SK-N-SH (cell line): Measurements from ENCODE around the gene TMED3.

Source experiments
- FOXJ3 ChIP-seq: sonication (generic); formaldehyde crosslinking; IDR thresholded peaks from 2 replicates; pipeline ENCODE4 v1.5.1; 2020; ENCODE audit warnings: mild to moderate bottlenecking, missing genetic modification reagents
- GABPA ChIP-seq: IDR thresholded peaks from 2 replicates; pipeline ENCODE4 v1.4.0; 2012; ENCODE audit warnings: low read depth, mild to moderate bottlenecking
- JUND ChIP-seq: IDR thresholded peaks from 2 replicates; pipeline ENCODE4 v1.4.0; 2012
- SIN3A ChIP-seq: IDR thresholded peaks from 2 replicates; pipeline ENCODE4 v1.6.1; 2012; ENCODE audit warnings: low read depth, mild to moderate bottlenecking, low read length, moderate library complexity, borderline replicate concordance
- TAF1 ChIP-seq: IDR thresholded peaks from 2 replicates; pipeline ENCODE4 v1.6.1; 2012; ENCODE audit warnings: low read depth, mild to moderate bottlenecking, low read length, moderate library complexity, borderline replicate concordance
- TEAD4 ChIP-seq: IDR thresholded peaks from 2 replicates; pipeline ENCODE4 v1.4.0; 2012; ENCODE audit warnings: mild to moderate bottlenecking, borderline replicate concordance; ENCODE audit not compliant: insufficient read depth
- YY1 ChIP-seq: IDR thresholded peaks from 2 replicates; pipeline ENCODE4 v1.4.0; 2012; ENCODE audit warnings: low read depth, mild to moderate bottlenecking
- TF ChIP-seq, protein P1 (sequence below): fragments of 200-600 bp; sonication (generic); IDR thresholded peaks from 2 replicates; pipeline ENCODE4 v1.6.1; 2017; ENCODE audit warnings: antibody characterized with exemption, mild to moderate bottlenecking, moderate library complexity
- TF ChIP-seq, protein P2 (sequence below): IDR thresholded peaks from 2 replicates; pipeline ENCODE4 v1.4.0; 2012; ENCODE audit warnings: low read depth
- TF ChIP-seq, protein P3 (sequence below): fragments of 150-350 bp; IDR thresholded peaks from 2 replicates; pipeline ENCODE4 v1.6.1; 2017; ENCODE audit warnings: antibody characterized with exemption, low read length, low read depth, borderline replicate concordance
- TF ChIP-seq, protein P4 (sequence below): IDR thresholded peaks from 2 replicates; pipeline ENCODE4 v1.6.1; 2012; ENCODE audit warnings: mild to moderate bottlenecking, low read depth, low read length, moderate library complexity

DNA sequence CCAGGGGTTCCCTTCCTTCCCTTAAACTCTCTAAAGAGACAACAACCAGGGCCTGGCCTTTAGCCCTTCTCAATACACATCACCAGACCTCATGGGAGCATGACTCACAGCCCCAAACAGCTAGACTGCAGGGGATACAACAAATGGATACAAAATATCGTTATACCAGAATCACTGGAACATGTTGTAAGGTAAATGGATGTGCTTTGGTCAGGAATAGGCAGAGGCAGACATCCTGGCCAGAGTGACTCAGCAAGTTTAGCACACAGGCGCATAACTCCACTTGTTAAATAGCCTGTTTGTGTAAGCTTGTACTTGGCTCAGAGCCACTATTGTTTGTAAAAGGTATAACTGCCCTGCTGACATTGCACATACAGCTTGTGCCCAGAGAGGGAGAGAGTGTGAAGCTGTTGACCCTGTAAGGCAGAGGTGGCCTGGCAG, 18.3 kb downstream of the TMED3 start:
- TF ChIP-seq, protein P1, sequence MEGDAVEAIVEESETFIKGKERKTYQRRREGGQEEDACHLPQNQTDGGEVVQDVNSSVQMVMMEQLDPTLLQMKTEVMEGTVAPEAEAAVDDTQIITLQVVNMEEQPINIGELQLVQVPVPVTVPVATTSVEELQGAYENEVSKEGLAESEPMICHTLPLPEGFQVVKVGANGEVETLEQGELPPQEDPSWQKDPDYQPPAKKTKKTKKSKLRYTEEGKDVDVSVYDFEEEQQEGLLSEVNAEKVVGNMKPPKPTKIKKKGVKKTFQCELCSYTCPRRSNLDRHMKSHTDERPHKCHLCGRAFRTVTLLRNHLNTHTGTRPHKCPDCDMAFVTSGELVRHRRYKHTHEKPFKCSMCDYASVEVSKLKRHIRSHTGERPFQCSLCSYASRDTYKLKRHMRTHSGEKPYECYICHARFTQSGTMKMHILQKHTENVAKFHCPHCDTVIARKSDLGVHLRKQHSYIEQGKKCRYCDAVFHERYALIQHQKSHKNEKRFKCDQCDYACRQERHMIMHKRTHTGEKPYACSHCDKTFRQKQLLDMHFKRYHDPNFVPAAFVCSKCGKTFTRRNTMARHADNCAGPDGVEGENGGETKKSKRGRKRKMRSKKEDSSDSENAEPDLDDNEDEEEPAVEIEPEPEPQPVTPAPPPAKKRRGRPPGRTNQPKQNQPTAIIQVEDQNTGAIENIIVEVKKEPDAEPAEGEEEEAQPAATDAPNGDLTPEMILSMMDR = no peak
- TF ChIP-seq TAF1 (no peak), TEAD4 (no peak), YY1 (no peak), JUND (no peak), SIN3A (no peak), FOXJ3 (CRISPR knock-in tag) (no peak), GABPA (no peak)
- TF ChIP-seq, protein P2, sequence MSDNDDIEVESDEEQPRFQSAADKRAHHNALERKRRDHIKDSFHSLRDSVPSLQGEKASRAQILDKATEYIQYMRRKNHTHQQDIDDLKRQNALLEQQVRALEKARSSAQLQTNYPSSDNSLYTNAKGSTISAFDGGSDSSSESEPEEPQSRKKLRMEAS = no peak
- TF ChIP-seq, protein P3, sequence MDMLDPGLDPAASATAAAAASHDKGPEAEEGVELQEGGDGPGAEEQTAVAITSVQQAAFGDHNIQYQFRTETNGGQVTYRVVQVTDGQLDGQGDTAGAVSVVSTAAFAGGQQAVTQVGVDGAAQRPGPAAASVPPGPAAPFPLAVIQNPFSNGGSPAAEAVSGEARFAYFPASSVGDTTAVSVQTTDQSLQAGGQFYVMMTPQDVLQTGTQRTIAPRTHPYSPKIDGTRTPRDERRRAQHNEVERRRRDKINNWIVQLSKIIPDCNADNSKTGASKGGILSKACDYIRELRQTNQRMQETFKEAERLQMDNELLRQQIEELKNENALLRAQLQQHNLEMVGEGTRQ = no peak
- TF ChIP-seq, protein P4, sequence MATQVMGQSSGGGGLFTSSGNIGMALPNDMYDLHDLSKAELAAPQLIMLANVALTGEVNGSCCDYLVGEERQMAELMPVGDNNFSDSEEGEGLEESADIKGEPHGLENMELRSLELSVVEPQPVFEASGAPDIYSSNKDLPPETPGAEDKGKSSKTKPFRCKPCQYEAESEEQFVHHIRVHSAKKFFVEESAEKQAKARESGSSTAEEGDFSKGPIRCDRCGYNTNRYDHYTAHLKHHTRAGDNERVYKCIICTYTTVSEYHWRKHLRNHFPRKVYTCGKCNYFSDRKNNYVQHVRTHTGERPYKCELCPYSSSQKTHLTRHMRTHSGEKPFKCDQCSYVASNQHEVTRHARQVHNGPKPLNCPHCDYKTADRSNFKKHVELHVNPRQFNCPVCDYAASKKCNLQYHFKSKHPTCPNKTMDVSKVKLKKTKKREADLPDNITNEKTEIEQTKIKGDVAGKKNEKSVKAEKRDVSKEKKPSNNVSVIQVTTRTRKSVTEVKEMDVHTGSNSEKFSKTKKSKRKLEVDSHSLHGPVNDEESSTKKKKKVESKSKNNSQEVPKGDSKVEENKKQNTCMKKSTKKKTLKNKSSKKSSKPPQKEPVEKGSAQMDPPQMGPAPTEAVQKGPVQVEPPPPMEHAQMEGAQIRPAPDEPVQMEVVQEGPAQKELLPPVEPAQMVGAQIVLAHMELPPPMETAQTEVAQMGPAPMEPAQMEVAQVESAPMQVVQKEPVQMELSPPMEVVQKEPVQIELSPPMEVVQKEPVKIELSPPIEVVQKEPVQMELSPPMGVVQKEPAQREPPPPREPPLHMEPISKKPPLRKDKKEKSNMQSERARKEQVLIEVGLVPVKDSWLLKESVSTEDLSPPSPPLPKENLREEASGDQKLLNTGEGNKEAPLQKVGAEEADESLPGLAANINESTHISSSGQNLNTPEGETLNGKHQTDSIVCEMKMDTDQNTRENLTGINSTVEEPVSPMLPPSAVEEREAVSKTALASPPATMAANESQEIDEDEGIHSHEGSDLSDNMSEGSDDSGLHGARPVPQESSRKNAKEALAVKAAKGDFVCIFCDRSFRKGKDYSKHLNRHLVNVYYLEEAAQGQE = no peak
